PC-3 (cell line): Measurements from ENCODE around the gene SHANK3. TPM values are rescaled to one million over a fixed set of nuclear protein-coding genes. Genes with fewer than 3 reads are reported as not detected.

ENCODE experiments used
- ATAC-seq: fragments of 200-7000 bp; cut with Tn5 transposase; 2 replicates; pipeline ENCODE4 v1.9.1; 2020; ENCODE audit warnings: mild to moderate bottlenecking, moderate library complexity
- BruUV-seq: library from RNA; stranded (reverse); fragments of 400-500 nt; replicated peaks from 2 replicates; lab custom pipeline; 2021; lab: Mats Ljungman, UMichigan
- CTCF ChIA-PET: fragments of 300-600 bp; sonication (Branson Sonifier 250); formaldehyde crosslinking; loops from one replicate; lab custom pipeline; 2022; ENCODE audit warnings: antibody characterized with exemption; lab: Charles Lee
- POLR2A ChIA-PET: fragments of 300-600 bp; sonication (Branson Sonifier 250); formaldehyde crosslinking; loops from one replicate; lab custom pipeline; 2022; ENCODE audit warnings: antibody characterized with exemption; ENCODE audit not compliant: unreplicated experiment; lab: Charles Lee
- DNase-seq: peaks from one replicate; pipeline ENCODE4 v3.0.0-alpha.2; 2015
- H2AFZ ChIP-seq: fragments of 300-600 bp; sonication (generic); 2 replicates; pipeline ENCODE4 v1.6.0; 2016; ENCODE audit warnings: antibody characterized with exemption, low read length
- H3F3A ChIP-seq: fragments of 300-600 bp; sonication (generic); one replicate; pipeline ENCODE4 v1.6.0; 2017; ENCODE audit warnings: antibody characterized with exemption, low read length, control low read depth, mild to moderate bottlenecking; ENCODE audit not compliant: unreplicated experiment
- H3K27ac ChIP-seq: fragments of 300-600 bp; sonication (generic); 2 replicates; pipeline ENCODE4 v1.5.1; 2016; ENCODE audit warnings: mild to moderate bottlenecking, low read length
- H3K27me3 ChIP-seq: fragments of 300-600 bp; sonication (generic); 2 replicates; pipeline ENCODE4 v1.6.1; 2016; ENCODE audit warnings: low read length, mixed read lengths
- H3K36me3 ChIP-seq: fragments of 300-600 bp; sonication (generic); 2 replicates; pipeline ENCODE4 v1.6.1; 2016; ENCODE audit warnings: low read depth, mixed run types, low read length, mixed read lengths
- H3K4me1 ChIP-seq: fragments of 300-600 bp; sonication (generic); 2 replicates; pipeline ENCODE4 v1.5.1; 2016; ENCODE audit warnings: low read length; ENCODE audit not compliant: insufficient read depth
- H3K4me2 ChIP-seq: fragments of 300-600 bp; sonication (generic); 2 replicates; pipeline ENCODE4 v1.6.0; 2016; ENCODE audit warnings: low read length
- H3K4me3 ChIP-seq: fragments of 300-600 bp; sonication (generic); 2 replicates; pipeline ENCODE4 v1.5.1; 2016; ENCODE audit warnings: mild to moderate bottlenecking, low read length, mixed read lengths
- H3K79me2 ChIP-seq: fragments of 300-600 bp; sonication (generic); 2 replicates; pipeline ENCODE4 v1.6.1; 2017; ENCODE audit warnings: low read length, mixed read lengths
- H3K9ac ChIP-seq: fragments of 300-600 bp; sonication (generic); 2 replicates; pipeline ENCODE4 v1.6.0; 2016; ENCODE audit warnings: mild to moderate bottlenecking, low read length
- H3K9me2 ChIP-seq: fragments of 300-600 bp; sonication (generic); replicated peaks from 2 replicates; pipeline ENCODE4 v1.6.1; 2016; ENCODE audit warnings: mixed run types, low read length, mixed read lengths
- H3K9me3 ChIP-seq: fragments of 300-600 bp; sonication (generic); 2 replicates; pipeline ENCODE4 v1.6.1; 2016; ENCODE audit warnings: low read length, mixed read lengths
- H4K20me1 ChIP-seq: fragments of 300-600 bp; sonication (generic); 2 replicates; pipeline ENCODE4 v1.6.1; 2016; ENCODE audit warnings: low read length, mixed read lengths
- EZH2 ChIP-seq: fragments of 300-600 bp; sonication (generic); IDR thresholded peaks from one replicate; pipeline ENCODE4 v1.6.1; 2017; ENCODE audit warnings: antibody characterized with exemption, mild to moderate bottlenecking, low read length; ENCODE audit not compliant: unreplicated experiment
- EZH2phosphoT487 ChIP-seq: fragments of 300-600 bp; sonication (generic); IDR thresholded peaks from 2 replicates; pipeline ENCODE4 v1.6.1; 2018; ENCODE audit warnings: mild to moderate bottlenecking, antibody characterized with exemption, low read length, borderline replicate concordance
- intact Hi-C: fragments of 100-400 bp; cut with micrococcal nuclease; formaldehyde crosslinking; loops from 2 replicates; pipeline ENCODE4 v1.9.0; 2023
- total RNA-seq: library from RNA; depleted of rRNA; stranded (reverse); fragments of >200 nt; gene quantifications from 2 replicates; pipeline ENCODE4 v1.2.3, GENCODE V29; 2014
- TF ChIP-seq, protein P1 (sequence below): fragments of 300-600 bp; sonication (generic); conservative IDR thresholded peaks from 2 replicates; pipeline ENCODE4 v1.5.1; 2017; ENCODE audit warnings: antibody characterized with exemption, low read depth, mild to moderate bottlenecking, low read length

SHANK3 gene
- total RNA-seq, 1 experiment from 2014 or later = 3.7 TPM

DNA sequence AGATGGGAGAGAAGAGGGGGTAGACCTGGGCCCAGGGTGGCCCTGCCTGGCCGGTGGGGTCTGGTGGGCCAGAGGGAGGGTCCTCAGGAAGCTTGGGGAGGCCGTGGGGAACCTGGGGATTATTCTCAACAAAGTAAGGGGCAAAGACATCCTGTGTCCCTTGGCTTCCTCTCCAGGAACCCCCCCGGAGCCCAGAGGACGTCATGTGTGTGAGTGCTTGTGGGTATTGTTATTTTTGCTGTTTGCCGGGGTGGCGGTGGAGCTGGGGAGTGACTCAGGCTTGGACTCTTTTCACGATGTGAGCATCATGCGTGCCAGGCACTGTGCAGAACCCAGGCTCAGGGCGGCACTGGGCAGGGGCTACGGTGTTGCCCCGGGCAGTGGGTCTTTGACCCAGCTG is 982 bp upstream of the SHANK3 start:
- Histone ChIP-seq H3K4me3 (no peak overlapping the region), H3F3A (no peaks in the 10 kb centered on the region), H3K9me2 (no peaks in the 10 kb centered on the region), H3K4me1 (0 out of 2 replicates have a peak, but pooled peaks cover 4% of the 10 kb centered on the region), H3K9ac (no peak overlapping the region), H3K27me3 (no peaks in the 10 kb centered on the region), H3K4me2 (no peak overlapping the region), H3K36me3 (no peaks in the 10 kb centered on the region), H3K9me3 (no peaks in the 10 kb centered on the region), H3K27ac (no peak overlapping the region), H3K79me2 (no peaks in the 10 kb centered on the region), H2AFZ (no peak overlapping the region), H4K20me1 (no peaks in the 10 kb centered on the region)
- TF ChIP-seq EZH2phosphoT487 (no peak), EZH2 (no peak)
- TF ChIP-seq, protein P1, sequence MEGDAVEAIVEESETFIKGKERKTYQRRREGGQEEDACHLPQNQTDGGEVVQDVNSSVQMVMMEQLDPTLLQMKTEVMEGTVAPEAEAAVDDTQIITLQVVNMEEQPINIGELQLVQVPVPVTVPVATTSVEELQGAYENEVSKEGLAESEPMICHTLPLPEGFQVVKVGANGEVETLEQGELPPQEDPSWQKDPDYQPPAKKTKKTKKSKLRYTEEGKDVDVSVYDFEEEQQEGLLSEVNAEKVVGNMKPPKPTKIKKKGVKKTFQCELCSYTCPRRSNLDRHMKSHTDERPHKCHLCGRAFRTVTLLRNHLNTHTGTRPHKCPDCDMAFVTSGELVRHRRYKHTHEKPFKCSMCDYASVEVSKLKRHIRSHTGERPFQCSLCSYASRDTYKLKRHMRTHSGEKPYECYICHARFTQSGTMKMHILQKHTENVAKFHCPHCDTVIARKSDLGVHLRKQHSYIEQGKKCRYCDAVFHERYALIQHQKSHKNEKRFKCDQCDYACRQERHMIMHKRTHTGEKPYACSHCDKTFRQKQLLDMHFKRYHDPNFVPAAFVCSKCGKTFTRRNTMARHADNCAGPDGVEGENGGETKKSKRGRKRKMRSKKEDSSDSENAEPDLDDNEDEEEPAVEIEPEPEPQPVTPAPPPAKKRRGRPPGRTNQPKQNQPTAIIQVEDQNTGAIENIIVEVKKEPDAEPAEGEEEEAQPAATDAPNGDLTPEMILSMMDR = no peak
- no TSS peak for BruUV-seq
- ATAC-seq (no peak), DNase-seq (no peak)
- intact Hi-C loops = no loop called here
- POLR2A ChIA-PET = no interaction called here
- CTCF ChIA-PET = no interaction called here

DNA sequence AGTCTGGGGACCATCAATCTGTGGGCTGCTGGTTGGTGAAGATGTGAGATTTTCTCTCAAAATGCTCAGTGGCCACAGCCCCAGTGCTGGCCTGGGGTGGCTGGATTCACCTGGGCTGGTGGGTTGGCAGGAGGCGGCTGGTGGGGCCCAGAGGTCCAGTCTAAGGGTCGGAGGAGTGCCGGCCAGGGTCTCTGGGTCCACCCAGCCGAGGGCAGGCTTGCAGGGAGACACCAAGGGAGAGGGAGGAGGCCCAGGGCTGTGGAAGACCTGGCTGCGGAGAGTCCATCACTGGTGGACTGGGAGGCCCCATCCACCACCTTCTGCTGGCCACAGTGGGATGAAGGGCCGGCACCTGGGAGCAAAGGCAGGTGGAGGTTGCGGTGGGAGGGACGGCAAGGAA is 582 bp upstream of the SHANK3 start:
- Histone ChIP-seq H3K9me3 (no peaks in the 10 kb centered on the region), H3K4me2 (no peak overlapping the region), H3K36me3 (no peaks in the 10 kb centered on the region), H3K9me2 (no peaks in the 10 kb centered on the region), H4K20me1 (no peaks in the 10 kb centered on the region), H3K4me3 (no peak overlapping the region), H2AFZ (no peak overlapping the region), H3K27ac (no peak overlapping the region), H3K79me2 (no peaks in the 10 kb centered on the region), H3K27me3 (no peaks in the 10 kb centered on the region), H3F3A (no peaks in the 10 kb centered on the region), H3K9ac (no peak overlapping the region), H3K4me1 (0 out of 2 replicates have a peak, but pooled peaks cover 4% of the 10 kb centered on the region)
- intact Hi-C loops = no loop called here
- POLR2A ChIA-PET = no interaction called here
- BruUV-seq = no TSS peak
- DNase-seq = no peak
- ATAC-seq = no peak
- TF ChIP-seq, protein P1 = no peak
- no peak for TF ChIP-seq EZH2phosphoT487
- TF ChIP-seq EZH2 = no peak
- CTCF ChIA-PET = no interaction called here

DNA sequence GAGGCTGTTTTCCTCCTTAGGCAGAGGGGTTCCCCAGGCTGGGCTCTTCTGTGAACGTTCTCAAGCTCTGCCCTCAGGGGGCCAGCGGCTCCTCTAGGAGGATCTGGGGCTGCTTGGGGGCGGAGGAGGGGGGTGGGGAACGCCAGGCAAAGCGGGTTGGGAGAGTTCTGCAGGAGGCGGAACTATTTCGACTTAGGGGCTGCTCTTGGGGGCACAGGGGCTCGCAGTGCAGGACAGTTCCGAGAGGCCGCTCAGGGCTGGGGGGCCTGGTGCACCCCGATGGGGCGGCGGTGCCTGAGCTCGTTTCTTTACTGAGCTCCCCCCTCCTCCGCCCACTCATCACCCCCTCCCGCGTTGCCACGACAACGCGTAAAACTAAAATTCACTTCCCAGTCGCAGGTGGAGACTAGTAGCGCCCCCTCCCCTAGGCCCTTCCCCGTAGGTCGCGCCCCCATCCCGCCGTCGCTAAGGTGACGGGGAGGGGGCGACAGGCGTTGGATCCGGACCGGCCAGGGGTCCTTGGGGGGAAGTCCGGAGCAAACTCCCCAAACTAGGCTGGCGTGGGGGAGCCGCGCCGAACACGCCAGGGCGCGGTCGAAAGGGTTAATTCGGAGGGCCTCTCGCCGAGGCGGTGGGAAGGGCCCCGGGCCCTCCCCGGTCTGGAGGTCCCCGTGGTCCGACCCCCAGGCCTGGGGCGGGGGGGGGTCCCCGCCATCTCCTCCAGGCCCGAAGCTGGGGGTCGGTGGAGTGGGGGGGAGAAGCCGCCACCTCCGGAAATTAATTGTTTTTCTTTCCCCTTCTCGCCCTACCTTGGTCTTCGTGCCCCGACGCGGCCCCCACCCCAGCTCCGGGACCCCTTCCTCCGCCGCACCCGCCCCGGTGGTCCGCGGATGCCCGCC is 857 bp downstream of the SHANK3 start:
- peaks cover 4% of the 10 kb centered on the region; the same call in 1 of the 2 replicates for H3K4me1 ChIP-seq
- no peaks in the 10 kb centered on the region for H3F3A ChIP-seq
- H3K79me2 ChIP-seq = no peaks in the 10 kb centered on the region
- H3K36me3 ChIP-seq = no peaks in the 10 kb centered on the region
- POLR2A ChIA-PET = no interaction called here
- H3K27me3 ChIP-seq = no peaks in the 10 kb centered on the region
- TF ChIP-seq, protein P1 = no peak
- no peak for TF ChIP-seq EZH2phosphoT487
- TF ChIP-seq EZH2 = no peak
- DNase-seq = no peak
- ATAC-seq = no peak
- no peak overlapping the region for H2AFZ ChIP-seq
- CTCF ChIA-PET = no interaction called here
- H3K27ac ChIP-seq = no peak overlapping the region
- H3K9ac ChIP-seq = no peak overlapping the region
- H4K20me1 ChIP-seq = no peaks in the 10 kb centered on the region
- intact Hi-C loops = no loop called here
- H3K4me2 ChIP-seq = no peak overlapping the region
- H3K9me3 ChIP-seq = no peaks in the 10 kb centered on the region
- H3K4me3 ChIP-seq = no peak overlapping the region
- H3K9me2 ChIP-seq = no peaks in the 10 kb centered on the region
- no TSS peak for BruUV-seq
